GM19351 (cell line): ENCODE results near the gene TSPAN17.
A peak's percentile ranks its signal among the peaks of the same experiment; 100 is the strongest.
"Not testable (repeated sequence)": the region's sequence is repeated elsewhere in the genome, so short reads cannot be mapped to it uniquely, and the experiment has no call there.

Source experiments
- ATAC-seq: cut with Tn5 transposase; IDR thresholded peaks from one replicate; pipeline ENCODE4 v1.9.1; 2021; ENCODE audit warnings: mild to moderate bottlenecking, moderate library complexity; ENCODE audit not compliant: unreplicated experiment

The TSPAN17 gene

GRCh38 chr5:176676361-176676824 is 29.1 kb downstream of the TSPAN17 start:
- peak; percentile 61 for ATAC-seq

GRCh38 chr5:176677209-176677939 is 30.1 kb downstream of the TSPAN17 start:
- ATAC-seq: no peak

GRCh38 chr5:176678584-176678983 is 31.3 kb downstream of the TSPAN17 start:
- ATAC-seq: no peak

GRCh38 chr5:176679365-176680225 is 32.3 kb downstream of the TSPAN17 start:
- no peak for ATAC-seq

DNA sequence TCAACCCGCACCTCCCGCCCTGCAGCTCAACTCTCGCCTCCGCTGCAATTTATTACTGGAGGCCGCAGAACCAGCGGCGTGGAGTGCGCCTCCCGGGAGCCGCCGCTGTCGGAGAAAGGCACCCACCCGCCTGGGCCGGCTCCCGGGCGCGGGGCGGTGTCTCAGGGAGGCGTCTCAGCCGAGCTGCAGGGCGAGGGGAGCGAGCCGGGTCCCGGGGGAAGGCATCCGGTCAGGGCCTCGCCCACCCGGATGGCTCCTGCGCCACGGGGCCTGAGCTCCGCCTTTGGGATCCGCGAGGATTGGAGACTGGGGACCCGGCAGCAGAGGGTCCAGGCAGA is 32.9 kb downstream of the TSPAN17 start:
- no peak for ATAC-seq

GRCh38 chr5:176682016-176682531 is 34.8 kb downstream of the TSPAN17 start:
- ATAC-seq: no peak

- ATAC-seq: no peak
Measured at GRCh38 chr5:176685010-176685409, 37.7 kb downstream of the TSPAN17 start.

- no peak for ATAC-seq
Measured at GRCh38 chr5:176687247-176687646, 40.0 kb downstream of the TSPAN17 start.

DNA sequence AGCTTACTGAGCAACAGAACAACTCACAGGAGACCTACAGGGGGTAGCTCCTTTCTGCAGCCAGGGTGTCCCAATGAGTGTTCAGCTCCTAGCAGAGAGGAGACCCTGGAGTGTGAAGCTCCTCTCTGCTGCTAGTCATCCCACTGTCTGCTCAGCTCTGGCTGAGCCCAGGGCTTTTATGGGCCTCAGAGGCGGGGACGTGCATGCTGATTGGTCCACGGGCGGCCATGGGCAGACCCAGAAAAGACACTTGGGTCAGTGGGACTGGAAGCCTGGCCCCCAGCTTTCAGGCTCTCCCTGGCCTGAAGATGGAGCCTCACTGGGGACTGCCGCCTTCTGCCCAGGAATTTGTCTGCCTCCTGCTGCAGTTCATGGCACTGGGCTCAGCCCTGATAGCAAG is 40.6 kb downstream of the TSPAN17 start:
- no peak for ATAC-seq

DNA sequence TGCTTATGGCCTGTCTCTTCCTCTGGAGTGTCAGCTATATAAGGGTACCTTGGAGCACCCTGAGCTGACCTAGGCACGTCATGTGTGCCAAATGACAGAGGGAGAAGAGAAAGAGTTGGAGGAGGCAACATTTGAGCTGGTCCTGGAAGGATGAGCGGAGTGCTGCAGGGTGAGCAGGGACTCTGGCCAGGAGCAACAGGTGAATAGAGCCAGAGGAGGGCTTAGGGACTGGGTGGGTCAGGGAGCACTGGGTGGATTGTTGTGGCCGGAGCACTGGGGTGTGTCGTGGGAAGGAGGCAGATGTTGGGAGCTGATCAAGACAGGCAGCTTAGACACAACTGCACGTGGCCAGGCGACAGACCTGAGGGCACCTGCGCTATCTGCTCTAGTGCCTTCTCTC is 43.6 kb downstream of the TSPAN17 start:
- no peak for ATAC-seq

GRCh38 chr5:176691524-176691923 is 44.2 kb downstream of the TSPAN17 start:
- no peak for ATAC-seq

DNA sequence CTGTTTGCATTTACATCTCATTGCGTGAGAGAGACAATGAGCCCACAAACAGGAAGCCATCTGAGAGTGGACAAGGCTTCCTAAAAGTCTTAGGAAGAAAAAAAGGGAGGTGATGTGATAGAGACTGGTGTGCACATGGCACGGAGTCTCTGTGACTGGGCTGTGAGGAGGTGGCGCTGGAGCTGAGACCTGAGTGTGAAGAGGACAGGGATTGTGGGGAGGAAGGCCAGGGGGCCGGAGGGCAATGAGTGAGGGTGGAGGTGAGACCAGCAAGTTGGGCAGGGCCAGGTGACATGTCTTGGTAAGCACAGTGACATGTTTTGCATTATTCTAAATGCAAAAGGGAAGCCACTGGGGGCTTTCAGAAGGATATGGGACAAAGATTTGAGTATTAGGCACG is 45.0 kb downstream of the TSPAN17 start:
- ATAC-seq: no peak

GRCh38 chr5:176692839-176693476 is 45.7 kb downstream of the TSPAN17 start:
- no peak for ATAC-seq

DNA sequence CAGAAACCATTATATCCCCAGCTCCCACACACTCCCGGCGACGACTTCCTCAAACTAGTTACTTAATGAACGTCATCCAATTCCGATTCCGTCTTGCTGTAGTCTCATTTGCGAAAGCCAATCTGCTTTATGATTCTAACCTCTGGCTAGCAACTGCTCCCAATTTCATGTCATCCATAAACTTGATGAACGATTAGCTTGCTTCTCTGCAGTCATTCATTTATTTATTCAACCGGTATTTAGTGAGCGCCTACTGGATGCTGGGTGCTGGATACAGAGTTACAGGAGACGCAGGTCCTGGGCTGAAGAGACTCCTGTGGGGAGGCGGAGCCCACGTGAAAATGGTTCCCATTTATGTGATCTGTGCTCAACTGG is 46.2 kb downstream of the TSPAN17 start:
- no peak for ATAC-seq

DNA sequence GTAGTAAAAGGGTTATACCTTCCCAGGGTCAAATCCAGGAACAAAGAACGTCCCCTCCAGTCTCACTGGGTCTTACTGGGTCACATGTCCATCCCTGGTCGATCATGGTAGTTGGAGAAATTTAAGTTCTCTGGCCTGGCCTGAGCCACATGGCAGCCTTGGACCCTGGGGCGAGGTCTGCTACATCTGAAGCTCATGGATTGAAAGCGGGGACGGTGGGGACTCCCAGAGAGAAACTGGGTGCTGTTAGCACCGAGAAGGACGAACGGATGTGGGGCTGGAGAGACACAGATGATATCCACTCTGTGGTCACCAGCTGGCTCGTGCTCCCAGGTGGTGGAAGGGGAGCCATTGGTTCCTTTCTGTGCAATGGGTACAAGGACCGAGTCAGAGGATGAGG is 46.9 kb downstream of the TSPAN17 start:
- ATAC-seq: no peak

GRCh38 chr5:176694631-176695030 is 47.3 kb downstream of the TSPAN17 start:
- ATAC-seq: no peak

DNA sequence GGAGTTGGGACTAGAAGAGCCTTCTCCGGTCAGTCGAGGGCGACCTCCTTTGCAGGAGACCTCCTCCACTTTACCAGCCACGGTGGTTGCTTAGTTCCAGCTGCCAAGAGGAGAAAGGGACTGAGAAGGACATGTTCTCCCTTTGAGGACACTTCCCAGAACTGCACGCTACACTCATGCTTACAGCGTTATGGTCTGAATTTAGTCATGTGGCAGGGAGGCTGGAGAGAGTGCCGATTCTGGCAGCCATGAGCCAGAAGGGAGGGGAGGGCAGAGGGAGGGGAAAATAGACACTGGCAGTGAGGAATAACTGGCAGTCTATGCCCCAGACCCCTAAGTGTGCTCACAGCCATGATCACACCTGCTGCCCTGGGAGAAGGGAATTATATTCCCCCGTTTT is 47.8 kb downstream of the TSPAN17 start:
- no peak for ATAC-seq

GRCh38 chr5:176697267-176697933 is 50.1 kb downstream of the TSPAN17 start:
- ATAC-seq: no peak

DNA sequence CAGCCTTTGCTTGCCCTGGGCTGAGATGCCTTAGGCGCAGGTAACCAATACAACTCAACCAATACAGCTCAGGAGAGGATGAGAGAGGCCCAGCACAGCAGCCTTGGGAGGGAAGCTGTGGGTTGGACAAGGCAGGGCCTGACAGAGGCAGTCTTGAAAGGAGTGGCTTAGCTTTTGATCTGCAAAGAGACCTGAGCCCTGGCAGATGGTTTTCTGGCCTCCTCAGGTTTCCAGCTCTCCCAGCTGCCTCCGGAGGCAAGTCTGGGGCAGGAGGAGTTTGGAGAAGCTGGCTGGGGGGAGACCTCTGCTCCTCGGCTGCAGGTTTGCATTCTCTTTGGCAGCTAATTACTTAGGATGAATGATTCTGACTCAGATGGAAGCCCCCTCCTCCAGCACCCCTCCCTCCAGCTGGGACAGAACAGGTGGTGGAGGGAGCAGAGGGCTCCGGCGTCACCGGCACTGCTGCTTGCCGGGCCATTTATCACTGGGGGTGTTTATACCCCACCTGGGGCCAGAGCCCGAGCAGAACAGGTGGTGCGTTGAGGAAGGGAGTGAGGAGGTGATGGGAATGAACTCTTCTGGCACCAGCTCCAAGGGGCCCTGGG is 50.8 kb downstream of the TSPAN17 start:
- ATAC-seq: no peak

DNA sequence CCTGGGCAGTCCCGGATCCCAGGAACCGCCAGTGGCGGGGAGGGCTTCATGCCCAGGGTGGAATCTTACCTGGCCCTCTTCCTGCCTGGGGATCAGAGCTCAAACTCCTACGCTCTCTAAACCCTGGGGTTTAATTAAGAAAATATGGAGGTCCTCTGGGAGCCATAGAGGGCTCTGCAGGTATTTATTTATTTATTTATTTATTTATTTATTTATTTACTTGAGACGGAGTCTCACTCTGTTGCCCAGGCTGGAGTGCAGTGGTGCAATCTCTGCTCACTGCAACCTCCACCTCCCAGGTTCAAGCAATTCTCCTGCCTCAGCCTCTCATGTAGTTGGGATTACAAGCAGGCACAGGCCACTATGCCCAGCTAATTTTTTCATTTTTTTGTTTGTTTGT is 52.2 kb downstream of the TSPAN17 start:
- ATAC-seq: not testable (repeated sequence)
